OCI-LY7 (cell line): ENCODE data around the gene RNFT2. TPM values are rescaled to one million over a fixed set of nuclear protein-coding genes. Genes with fewer than 3 reads are reported as not detected.

Experiments
- BruUV-seq: library from RNA; stranded (reverse); fragments of 400-500 nt; replicated peaks from 2 replicates; lab custom pipeline; 2021; lab: Mats Ljungman, UMichigan
- CTCF ChIA-PET: fragments of 300-600 bp; sonication (Branson Sonifier 250); formaldehyde crosslinking; loops from one replicate; lab custom pipeline; 2022; ENCODE audit warnings: antibody characterized with exemption; ENCODE audit not compliant: unreplicated experiment; lab: Charles Lee
- POLR2A ChIA-PET: fragments of 300-600 bp; sonication (Branson Sonifier 250); formaldehyde crosslinking; loops from one replicate; lab custom pipeline; 2022; ENCODE audit warnings: antibody characterized with exemption; lab: Charles Lee
- DNase-seq: peaks from one replicate; pipeline ENCODE4 v3.0.0-alpha.2; 2015; ENCODE audit warnings: low spot score
- H2AFZ ChIP-seq: fragments of 200-600 bp; sonication (generic), shearing (Covaris generic); 2 replicates; pipeline ENCODE4 v1.6.1; 2014; ENCODE audit warnings: mild to moderate bottlenecking, antibody characterized with exemption, low read length, moderate library complexity
- H3K27ac ChIP-seq: fragments of 200-600 bp; sonication (generic); 2 replicates; pipeline ENCODE4 v1.5.1; 2014; ENCODE audit warnings: mixed run types, low read depth, mild to moderate bottlenecking, moderate library complexity, low read length, inconsistent platforms; ENCODE audit not compliant: poor library complexity, severe bottlenecking
- H3K36me3 ChIP-seq: fragments of 200-600 bp; sonication (generic); 2 replicates; pipeline ENCODE4 v1.6.1; 2014; ENCODE audit warnings: mild to moderate bottlenecking, antibody characterized with exemption, low read length, moderate library complexity, mixed read lengths; ENCODE audit not compliant: insufficient read depth
- H3K4me1 ChIP-seq: fragments of 200-600 bp; sonication (generic); 2 replicates; pipeline ENCODE4 v1.5.1; 2014; ENCODE audit warnings: mild to moderate bottlenecking, low read length; ENCODE audit not compliant: insufficient read depth, poor library complexity, severe bottlenecking
- H3K4me2 ChIP-seq: fragments of 200-600 bp; sonication (generic); 2 replicates; pipeline ENCODE4 v1.6.1; 2014; ENCODE audit warnings: mild to moderate bottlenecking, low read length
- H3K4me3 ChIP-seq: fragments of 200-600 bp; sonication (generic); 2 replicates; pipeline ENCODE4 v1.5.1; 2014; ENCODE audit warnings: mild to moderate bottlenecking, low read depth, low read length; ENCODE audit not compliant: poor library complexity, severe bottlenecking
- H3K79me2 ChIP-seq: fragments of 200-600 bp; sonication (generic); 2 replicates; pipeline ENCODE4 v1.6.1; 2016; ENCODE audit warnings: low read depth, mild to moderate bottlenecking, low read length, moderate library complexity, mixed read lengths; ENCODE audit not compliant: insufficient read depth
- H3K9me2 ChIP-seq: fragments of 200-600 bp; sonication (generic); 2 replicates; pipeline ENCODE4 v1.6.1; 2016; ENCODE audit warnings: mild to moderate bottlenecking, low read length, mixed read lengths; ENCODE audit not compliant: insufficient read depth
- H3K9me3 ChIP-seq: fragments of 200-600 bp; sonication (generic); 2 replicates; pipeline ENCODE4 v1.6.1; 2014; ENCODE audit warnings: mild to moderate bottlenecking, mixed run types, low read length, mixed read lengths
- H4K20me1 ChIP-seq: fragments of 200-600 bp; sonication (generic); 2 replicates; pipeline ENCODE4 v1.6.1; 2014; ENCODE audit warnings: mild to moderate bottlenecking, antibody characterized with exemption, low read length, moderate library complexity, mixed read lengths; ENCODE audit not compliant: insufficient read depth
- EZH2phosphoT487 ChIP-seq: fragments of 200-600 bp; sonication (generic); IDR thresholded peaks from 2 replicates; pipeline ENCODE4 v1.6.1; 2018; ENCODE audit warnings: low read depth, borderline replicate concordance, mild to moderate bottlenecking, mixed run types, antibody characterized with exemption, low read length, moderate library complexity, mixed read lengths
- intact Hi-C: fragments of 100-400 bp; cut with micrococcal nuclease; formaldehyde crosslinking; loops from one replicate; pipeline ENCODE4 v1.10.0; 2022; ENCODE audit not compliant: unreplicated experiment
- total RNA-seq, 2 experiments: library from RNA; depleted of rRNA in 1 of 2; stranded (reverse); fragments of >200 nt in 1 of 2; shearing (Covaris generic) in 1 of 2; gene quantifications; 2 replicates each; pipeline ENCODE4 v1.2.3, GENCODE V29; 2014 to 2022
- TF ChIP-seq, protein P1 (sequence below): fragments of 200-600 bp; sonication (generic); conservative IDR thresholded peaks from 2 replicates; pipeline ENCODE4 v1.5.1; 2014; ENCODE audit warnings: mild to moderate bottlenecking, antibody characterized with exemption, low read length, moderate library complexity, mixed read lengths

Gene RNFT2
- total RNA-seq, 2 experiments from 2014 or later = 40.2 to 62.2 TPM

DNA sequence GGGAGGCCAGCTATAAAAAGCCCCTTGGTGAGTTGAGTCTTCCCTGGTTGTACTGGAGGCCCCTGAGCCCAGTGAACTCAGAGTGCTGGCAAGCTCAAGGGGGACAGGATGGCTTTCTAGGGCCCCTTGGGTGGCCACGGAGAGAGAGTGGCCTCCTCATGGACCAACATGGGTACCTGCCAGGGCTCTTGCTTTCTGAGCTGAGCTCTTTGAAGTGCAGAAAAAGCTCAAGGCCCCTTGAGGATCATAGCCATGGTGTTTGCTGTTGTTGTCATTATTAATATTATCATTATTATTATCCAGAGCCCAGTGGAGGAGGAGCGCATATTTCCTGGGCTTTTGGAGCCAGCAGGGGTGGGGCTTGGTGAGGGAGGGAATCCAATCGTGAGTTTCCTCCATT lies 6.7 kb downstream of the RNFT2 start:
- Histone ChIP-seq H3K27ac (no peak overlapping the region), H3K9me2 (no peaks in the 10 kb centered on the region), H3K4me3 (no peak overlapping the region), H4K20me1 (no peaks in the 10 kb centered on the region), H3K36me3 (peaks cover 67% of the 10 kb centered on the region), H2AFZ (no peak overlapping the region), H3K9me3 (no peaks in the 10 kb centered on the region), H3K4me2 (no peak overlapping the region), H3K79me2 (no peaks in the 10 kb centered on the region), H3K4me1 (peaks cover 5% of the 10 kb centered on the region)
- BruUV-seq = no TSS peak
- CTCF ChIA-PET = no interaction called here
- no peak for DNase-seq
- POLR2A ChIA-PET = interaction anchor here (1.2 kb wide), 1 partner anchor 23 kb away, joined by 6 read pairs; no protein-coding TSS in a partner anchor
- intact Hi-C loops = no loop called here
- no peak for TF ChIP-seq EZH2phosphoT487
- TF ChIP-seq, protein P1, sequence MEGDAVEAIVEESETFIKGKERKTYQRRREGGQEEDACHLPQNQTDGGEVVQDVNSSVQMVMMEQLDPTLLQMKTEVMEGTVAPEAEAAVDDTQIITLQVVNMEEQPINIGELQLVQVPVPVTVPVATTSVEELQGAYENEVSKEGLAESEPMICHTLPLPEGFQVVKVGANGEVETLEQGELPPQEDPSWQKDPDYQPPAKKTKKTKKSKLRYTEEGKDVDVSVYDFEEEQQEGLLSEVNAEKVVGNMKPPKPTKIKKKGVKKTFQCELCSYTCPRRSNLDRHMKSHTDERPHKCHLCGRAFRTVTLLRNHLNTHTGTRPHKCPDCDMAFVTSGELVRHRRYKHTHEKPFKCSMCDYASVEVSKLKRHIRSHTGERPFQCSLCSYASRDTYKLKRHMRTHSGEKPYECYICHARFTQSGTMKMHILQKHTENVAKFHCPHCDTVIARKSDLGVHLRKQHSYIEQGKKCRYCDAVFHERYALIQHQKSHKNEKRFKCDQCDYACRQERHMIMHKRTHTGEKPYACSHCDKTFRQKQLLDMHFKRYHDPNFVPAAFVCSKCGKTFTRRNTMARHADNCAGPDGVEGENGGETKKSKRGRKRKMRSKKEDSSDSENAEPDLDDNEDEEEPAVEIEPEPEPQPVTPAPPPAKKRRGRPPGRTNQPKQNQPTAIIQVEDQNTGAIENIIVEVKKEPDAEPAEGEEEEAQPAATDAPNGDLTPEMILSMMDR = no peak

DNA sequence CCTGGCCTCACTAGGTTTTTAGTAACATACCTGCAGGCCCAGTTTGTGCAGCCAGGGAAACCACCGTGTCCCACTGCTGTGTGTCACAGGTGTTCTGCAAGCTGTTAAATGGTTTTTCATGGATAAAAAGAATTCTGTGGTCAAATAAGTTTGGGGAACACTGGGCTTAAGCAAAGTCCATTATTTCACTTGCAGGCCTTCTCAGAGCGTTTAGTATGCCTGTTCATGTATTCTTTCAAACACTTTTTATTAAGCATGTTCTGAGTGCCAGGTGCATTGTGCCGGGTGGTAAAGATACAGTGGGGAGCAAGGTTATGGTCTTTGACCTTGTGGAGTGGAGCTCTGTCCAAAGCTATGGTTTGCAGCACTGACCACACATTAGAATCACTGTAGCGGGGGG lies 7.4 kb downstream of the RNFT2 start:
- ChIA-PET CTCF (no interaction called here), POLR2A (no interaction called here)
- H3K4me1 ChIP-seq = peaks cover 5% of the 10 kb centered on the region
- no peak overlapping the region for H3K4me2 ChIP-seq
- H4K20me1 ChIP-seq = no peaks in the 10 kb centered on the region
- no peak overlapping the region for H2AFZ ChIP-seq
- no peak overlapping the region for H3K4me3 ChIP-seq
- no peak for DNase-seq
- BruUV-seq = no TSS peak
- H3K36me3 ChIP-seq = peaks cover 69% of the 10 kb centered on the region
- H3K79me2 ChIP-seq = no peaks in the 10 kb centered on the region
- no peaks in the 10 kb centered on the region for H3K9me3 ChIP-seq
- no peak overlapping the region for H3K27ac ChIP-seq
- no peak for TF ChIP-seq EZH2phosphoT487
- TF ChIP-seq, protein P1 = no peak
- intact Hi-C loops = no loop called here
- H3K9me2 ChIP-seq = no peaks in the 10 kb centered on the region

DNA sequence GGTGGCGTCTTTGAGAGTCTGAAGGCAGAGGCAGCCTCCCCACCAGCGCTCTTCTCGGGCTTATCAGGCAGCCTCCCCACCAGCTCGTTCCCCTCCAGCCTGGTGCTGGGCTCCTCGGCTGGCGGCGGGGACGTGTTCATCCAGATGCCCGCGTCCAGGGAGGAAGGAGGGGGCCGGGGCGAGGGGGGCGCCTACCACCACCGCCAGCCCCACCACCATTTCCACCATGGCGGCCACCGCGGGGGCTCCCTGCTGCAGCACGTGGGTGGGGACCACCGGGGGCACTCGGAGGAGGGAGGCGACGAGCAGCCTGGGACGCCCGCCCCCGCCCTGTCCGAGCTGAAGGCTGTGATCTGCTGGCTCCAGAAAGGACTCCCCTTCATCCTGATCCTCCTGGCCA lies 11.8 kb downstream of the RNFT2 start:
- no peaks in the 10 kb centered on the region for H3K4me1 ChIP-seq
- no peaks in the 10 kb centered on the region for H3K79me2 ChIP-seq
- no peaks in the 10 kb centered on the region for H4K20me1 ChIP-seq
- no peak for TF ChIP-seq EZH2phosphoT487
- TF ChIP-seq, protein P1 = no peak
- H3K4me2 ChIP-seq = no peak overlapping the region
- no TSS peak for BruUV-seq
- DNase-seq = no peak
- intact Hi-C loops = no loop called here
- peaks cover 73% of the 10 kb centered on the region for H3K36me3 ChIP-seq
- ChIA-PET POLR2A (interaction anchor here (0.6 to 0.8 kb wide), 2 partner anchors 49 to 170 kb away, joined by 3 read pairs; no protein-coding TSS in a partner anchor), CTCF (no interaction called here)
- H2AFZ ChIP-seq = no peak overlapping the region
- H3K4me3 ChIP-seq = no peak overlapping the region
- no peaks in the 10 kb centered on the region for H3K9me2 ChIP-seq
- H3K27ac ChIP-seq = no peak overlapping the region
- H3K9me3 ChIP-seq = no peaks in the 10 kb centered on the region
